IMR-90 (cell line): ENCODE results near the gene KIF1B. TPM values are rescaled to one million over a fixed set of nuclear protein-coding genes. Genes with fewer than 3 reads are reported as not detected.

Source experiments
- ATAC-seq: fragments of 200-7000 bp; cut with Tn5 transposase; 2 replicates; pipeline ENCODE4 v1.9.1; 2020; ENCODE audit warnings: low read depth, mild to moderate bottlenecking, moderate library complexity
- BruUV-seq: library from RNA; stranded (reverse); fragments of 400-500 nt; replicated peaks from 2 replicates; lab custom pipeline; 2021; lab: Mats Ljungman, UMichigan
- CTCF ChIA-PET: fragments of 300-600 bp; formaldehyde crosslinking; extraction: SDS; loops from one replicate; lab custom pipeline; 2021; ENCODE audit warnings: antibody characterized with exemption; lab: Yijun Ruan, JAX
- POLR2A ChIA-PET: fragments of 300-600 bp; sonication (Branson Sonifier 250); formaldehyde crosslinking; loops from one replicate; lab custom pipeline; 2022; ENCODE audit warnings: antibody characterized with exemption; ENCODE audit not compliant: unreplicated experiment; lab: Charles Lee
- DNase-seq: peaks from one replicate; pipeline ENCODE4 v3.0.0; 2013
- H2AFZ ChIP-seq: replicated peaks from 2 replicates; pipeline ENCODE3; 2013; ENCODE audit warnings: low read length, mild to moderate bottlenecking; ENCODE audit not compliant: poor library complexity
- H2AK5ac ChIP-seq: 2 replicates; pipeline ENCODE4 v1.6.1; 2013; ENCODE audit warnings: low read depth, low read length, inconsistent platforms
- H2AK9ac ChIP-seq: replicated peaks from 2 replicates; pipeline ENCODE3; 2013; ENCODE audit warnings: mild to moderate bottlenecking, low read depth, low read length, moderate library complexity; ENCODE audit not compliant: poor library complexity
- H2BK120ac ChIP-seq: 2 replicates; pipeline ENCODE4 v1.6.1; 2013; ENCODE audit warnings: low read depth, low read length, inconsistent platforms
- H2BK15ac ChIP-seq: 3 replicates; pipeline ENCODE4 v1.6.1; 2013; ENCODE audit warnings: low read depth, low read length, inconsistent platforms
- H2BK20ac ChIP-seq: 2 replicates; pipeline ENCODE4 v1.6.1; 2013; ENCODE audit warnings: low read depth, mild to moderate bottlenecking, inconsistent platforms, low read length, moderate library complexity
- H2BK5ac ChIP-seq: 2 replicates; pipeline ENCODE4 v1.6.1; 2013; ENCODE audit warnings: mild to moderate bottlenecking, low read depth, low read length, inconsistent platforms; ENCODE audit not compliant: poor library complexity, severe bottlenecking
- H3K14ac ChIP-seq: replicated peaks from 2 replicates; pipeline ENCODE4 v1.6.1; 2013; ENCODE audit warnings: low read depth, low read length, inconsistent platforms
- H3K18ac ChIP-seq: 2 replicates; pipeline ENCODE4 v1.6.1; 2013; ENCODE audit warnings: low read depth, low read length, control low read depth
- H3K23ac ChIP-seq: 2 replicates; pipeline ENCODE4 v1.6.1; 2013; ENCODE audit warnings: low read depth, low read length, inconsistent platforms
- H3K27ac ChIP-seq: 2 replicates; pipeline ENCODE4 v1.5.1; 2013; ENCODE audit warnings: mild to moderate bottlenecking, control low read depth, low read length; ENCODE audit not compliant: insufficient read depth
- H3K27me3 ChIP-seq: 2 replicates; pipeline ENCODE4 v1.6.1; 2013; ENCODE audit warnings: low read length; ENCODE audit not compliant: control insufficient read depth, insufficient read depth
- H3K36me3 ChIP-seq: 2 replicates; pipeline ENCODE4 v1.6.1; 2013; ENCODE audit warnings: low read length, mixed read lengths; ENCODE audit not compliant: control insufficient read depth, insufficient read depth
- H3K4ac ChIP-seq: 2 replicates; pipeline ENCODE4 v1.6.1; 2013; ENCODE audit warnings: low read depth, low read length, inconsistent platforms
- H3K4me1 ChIP-seq: 2 replicates; pipeline ENCODE4 v1.6.1; 2013; ENCODE audit warnings: low read length, mixed read lengths; ENCODE audit not compliant: control insufficient read depth, insufficient read depth
- H3K4me2 ChIP-seq: 2 replicates; pipeline ENCODE4 v1.6.1; 2013; ENCODE audit warnings: low read depth, mild to moderate bottlenecking, control low read depth, low read length, moderate library complexity
- H3K4me3 ChIP-seq: 2 replicates; pipeline ENCODE4 v1.5.1; 2013; ENCODE audit warnings: low read depth, mild to moderate bottlenecking, control low read depth, low read length, moderate library complexity; ENCODE audit not compliant: insufficient read depth
- H3K56ac ChIP-seq: 2 replicates; pipeline ENCODE4 v1.6.1; 2013; ENCODE audit warnings: low read length, inconsistent platforms; ENCODE audit not compliant: insufficient read depth; ENCODE audit errors: extremely low read depth
- H3K79me1 ChIP-seq, 2 experiments: 2 replicates each; pipeline ENCODE4 v1.6.1; 2013; ENCODE audit warnings: low read length in 2 of 2, inconsistent platforms in 1 of 2, low read depth in 1 of 2
- H3K9ac ChIP-seq: 2 replicates; pipeline ENCODE4 v1.6.1; 2013; ENCODE audit warnings: low read depth, low read length, control low read depth
- H3K9me1 ChIP-seq: 2 replicates; pipeline ENCODE4 v1.6.1; 2013; ENCODE audit warnings: low read length, inconsistent platforms; ENCODE audit not compliant: insufficient read depth
- H3K9me3 ChIP-seq: 2 replicates; pipeline ENCODE4 v1.6.1; 2013; ENCODE audit warnings: low read length; ENCODE audit not compliant: control insufficient read depth, insufficient read depth
- H4K20me1 ChIP-seq: 2 replicates; pipeline ENCODE4 v1.6.1; 2013; ENCODE audit warnings: low read length, inconsistent platforms; ENCODE audit not compliant: insufficient read depth
- H4K5ac ChIP-seq: 2 replicates; pipeline ENCODE4 v1.6.1; 2013; ENCODE audit warnings: mild to moderate bottlenecking, low read depth, low read length, control low read depth
- H4K8ac ChIP-seq, 2 experiments: 2 replicates each; pipeline ENCODE4 v1.6.1; 2013; ENCODE audit warnings: low read depth in 2 of 2, low read length in 2 of 2, control low read depth in 1 of 2, inconsistent platforms in 1 of 2
- H4K91ac ChIP-seq: 2 replicates; pipeline ENCODE4 v1.6.1; 2013; ENCODE audit warnings: low read depth, low read length, inconsistent platforms; ENCODE audit not compliant: insufficient read depth
- CEBPB ChIP-seq: IDR thresholded peaks from 2 replicates; pipeline ENCODE4 v1.6.1; 2012; ENCODE audit warnings: low read depth, low read length, improper control_type of control experiment
- WGBS, 2 experiments: methylation state at CpG; one replicate each; pipeline versions ENCODE4 v1.1.5 to v1.1.7; 2013; ENCODE audit warnings: missing lambda C conversion rate in 2 of 2; ENCODE audit not compliant: insufficient read length in 1 of 2; ENCODE audit errors: extremely low coverage in 2 of 2; 5-methylcytosine and 5-hydroxymethylcytosine counted together
- dilution Hi-C: fragments of 300-500 bp; cut with HindIII; formaldehyde crosslinking; loops from one replicate; pipeline ENCODE4 v1.14.3; 2018; ENCODE audit warnings: low sequenced_read_pairs; ENCODE audit not compliant: unreplicated experiment
- in situ Hi-C: fragments of 300-500 bp; cut with MboI; formaldehyde crosslinking; loops from 3 replicates; pipeline ENCODE4 v1.14.3; 2019; ENCODE audit warnings: low sequenced_read_pairs, inconsistent platforms, mixed read lengths
- intact Hi-C: fragments of 100-400 bp; cut with micrococcal nuclease; formaldehyde crosslinking; loops from 2 replicates; pipeline ENCODE4 v1.10.0; 2022
- polyA plus RNA-seq, 3 experiments: library from polyadenylated mRNA; depleted of rRNA; stranded (reverse); fragments of >200 nt; gene quantifications; 2 replicates each; pipeline ENCODE4 v1.2.3, GENCODE V29; 2012; ENCODE audit warnings: low replicate concordance in 1 of 3
- total RNA-seq: library from RNA; depleted of rRNA; stranded (reverse); fragments of >200 nt; gene quantifications from 2 replicates; pipeline ENCODE4 v1.2.3, GENCODE V29; 2012

The KIF1B gene
- total and polyA plus RNA-seq, 2 of the 4 experiments (the other 2 are of a cell fraction) = 13.0 to 21.1 TPM

- Histone ChIP-seq H3K4me1 (no peaks in the 10 kb centered on the region), H3K4ac (no peak overlapping the region), H2BK20ac (no peak overlapping the region), H3K4me2 (no peak overlapping the region), H3K79me1 (peaks cover 4 to 25% of the 10 kb centered on the region in 2 experiments), H2AFZ (no peak overlapping the region), H4K20me1 (no peaks in the 10 kb centered on the region), H2BK5ac (no peak overlapping the region), H3K36me3 (peaks cover 27% of the 10 kb centered on the region), H3K14ac (no peak overlapping the region), H4K5ac (no peak overlapping the region), H2BK15ac (no peak overlapping the region), H4K91ac (no peak overlapping the region), H3K23ac (no peak overlapping the region), H3K9me3 (no peaks in the 10 kb centered on the region), H3K27ac (no peak overlapping the region), H3K56ac (no peak overlapping the region), H2AK9ac (no peak overlapping the region), H3K18ac (no peak overlapping the region), H4K8ac (no peak overlapping the region), H2AK5ac (no peak overlapping the region), H2BK120ac (no peak overlapping the region), H3K9ac (no peak overlapping the region), H3K4me3 (no peak overlapping the region), H3K27me3 (no peaks in the 10 kb centered on the region), H3K9me1 (no peaks in the 10 kb centered on the region; the same call in 1 of the 2 replicates)
- no TSS peak for BruUV-seq
- in situ Hi-C loops = no loop called here
- no peak for ATAC-seq
- 89% methylated on average over 2 of the region's 2 CpGs; no CpG with 5 or more reads in 1 of the 2 experiments for WGBS, 2 experiments
- intact Hi-C loops = no loop called here
- no peak for DNase-seq
- dilution Hi-C loops = no loop called here
- TF ChIP-seq CEBPB = no peak
- CTCF ChIA-PET = no interaction called here
- POLR2A ChIA-PET = no interaction called here
Measured at GRCh38 chr1:10271869-10272268, 61.5 kb downstream of the KIF1B start.
